Thyroid gland (tissue), 4 donors: Measurements from ENCODE around the gene LAMA3. TPM values are rescaled to one million over a fixed set of nuclear protein-coding genes. Genes with fewer than 3 reads are reported as not detected.

Experiments
- DNase-seq, 2 donors: peaks; one replicate each; pipeline ENCODE4 v3.0.0-alpha.2; 2019
- H3K27ac ChIP-seq, 3 donors: fragments of 200-600 bp; sonication (generic); 1 replicate in 2 of 3; 2 replicates in 1 of 3; pipeline ENCODE4 v1.5.1; 2016 to 2019; ENCODE audit warnings: mild to moderate bottlenecking in 1 of 3, moderate library complexity in 1 of 3
- H3K27me3 ChIP-seq: fragments of 200-600 bp; sonication (generic); one replicate; pipeline ENCODE4 v1.5.1; 2019
- H3K36me3 ChIP-seq, 2 donors: fragments of 200-600 bp; sonication (generic); one replicate each; pipeline ENCODE4 v1.5.1; 2016 to 2019
- H3K4me1 ChIP-seq, 2 donors: fragments of 200-600 bp; sonication (generic); one replicate each; pipeline ENCODE4 v1.5.1; 2017 to 2019
- H3K4me3 ChIP-seq, 3 donors: fragments of 200-600 bp; sonication (generic); replicated peaks in 1 of 3; 1 replicate in 2 of 3; 2 replicates in 1 of 3; pipeline ENCODE4 v1.5.1; 2016; ENCODE audit warnings: mild to moderate bottlenecking in 1 of 3
- H3K9me3 ChIP-seq: fragments of 200-600 bp; sonication (generic); one replicate; pipeline ENCODE4 v1.5.1; 2017
- POLR2A ChIP-seq, 2 donors: fragments of 450-650 bp; IDR thresholded peaks; one replicate each; pipeline ENCODE4 v1.6.1; 2017; ENCODE audit warnings: antibody characterized with exemption in 2 of 2, mild to moderate bottlenecking in 2 of 2, moderate library complexity in 1 of 2
- WGBS, 2 donors: methylation state at CpG; one replicate each; pipeline ENCODE4 v1.1.5; 2017; 5-methylcytosine and 5-hydroxymethylcytosine counted together
- intact Hi-C: fragments of 100-400 bp; cut with DNase I; formaldehyde crosslinking; loops from one replicate; pipeline ENCODE4 v1.15.1; 2023
- total RNA-seq, 4 donors: library from RNA; depleted of rRNA; stranded (reverse); fragments of >200 nt; gene quantifications; one replicate each; pipeline ENCODE4 v1.2.3, GENCODE V29; 2016
- TF ChIP-seq, protein P1 (sequence below), 6 experiments: fragments of 200-600 bp in 3 of 6; fragments of 450-650 bp in 3 of 6; sonication (generic) in 3 of 6; IDR thresholded peaks; one replicate each; pipeline ENCODE4 v1.5.1; 2016 to 2019; ENCODE audit warnings: antibody characterized with exemption in 6 of 6, mild to moderate bottlenecking in 2 of 6, inconsistent platforms in 1 of 6, moderate library complexity in 1 of 6

The LAMA3 gene
- total RNA-seq, 4 donors from 2014 or later, result 7.5 to 12.1 (median 8.9) TPM

DNA sequence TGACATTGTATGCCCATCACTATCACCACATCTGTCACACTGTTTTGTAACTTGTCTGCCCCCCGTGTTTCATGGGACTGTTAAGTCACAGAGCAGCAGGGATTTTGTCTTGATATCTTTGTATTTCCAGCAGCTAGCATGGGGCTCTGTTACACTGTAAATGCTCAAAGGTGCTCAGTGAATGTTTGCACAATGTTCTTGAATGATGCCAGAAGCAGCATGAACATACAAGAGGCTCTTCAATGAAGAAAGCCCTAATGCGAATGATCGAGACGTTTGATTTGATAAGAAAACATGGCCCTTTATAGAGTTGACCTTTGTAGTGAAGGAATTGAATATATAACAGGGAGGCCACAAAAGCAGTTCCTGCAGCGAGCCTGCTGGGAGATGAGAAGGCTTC lies 204.4 kb downstream of the LAMA3 start:
- Histone ChIP-seq H3K4me3 (no peak overlapping the region), H3K4me1 (no peaks in the 10 kb centered on the region), H3K9me3 (no peaks in the 10 kb centered on the region), H3K27me3 (no peaks in the 10 kb centered on the region), H3K27ac (no peak overlapping the region), H3K36me3 (no peaks in the 10 kb centered on the region)
- 37 to 47% methylated on average over 5 of the region's 5 CpGs for WGBS, 2 donors
- DNase-seq, result no peak
- TF ChIP-seq, protein P1, sequence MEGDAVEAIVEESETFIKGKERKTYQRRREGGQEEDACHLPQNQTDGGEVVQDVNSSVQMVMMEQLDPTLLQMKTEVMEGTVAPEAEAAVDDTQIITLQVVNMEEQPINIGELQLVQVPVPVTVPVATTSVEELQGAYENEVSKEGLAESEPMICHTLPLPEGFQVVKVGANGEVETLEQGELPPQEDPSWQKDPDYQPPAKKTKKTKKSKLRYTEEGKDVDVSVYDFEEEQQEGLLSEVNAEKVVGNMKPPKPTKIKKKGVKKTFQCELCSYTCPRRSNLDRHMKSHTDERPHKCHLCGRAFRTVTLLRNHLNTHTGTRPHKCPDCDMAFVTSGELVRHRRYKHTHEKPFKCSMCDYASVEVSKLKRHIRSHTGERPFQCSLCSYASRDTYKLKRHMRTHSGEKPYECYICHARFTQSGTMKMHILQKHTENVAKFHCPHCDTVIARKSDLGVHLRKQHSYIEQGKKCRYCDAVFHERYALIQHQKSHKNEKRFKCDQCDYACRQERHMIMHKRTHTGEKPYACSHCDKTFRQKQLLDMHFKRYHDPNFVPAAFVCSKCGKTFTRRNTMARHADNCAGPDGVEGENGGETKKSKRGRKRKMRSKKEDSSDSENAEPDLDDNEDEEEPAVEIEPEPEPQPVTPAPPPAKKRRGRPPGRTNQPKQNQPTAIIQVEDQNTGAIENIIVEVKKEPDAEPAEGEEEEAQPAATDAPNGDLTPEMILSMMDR (IDR thresholded peaks at IDR 0.05), result no peak
- TF ChIP-seq POLR2A (IDR thresholded peaks at IDR 0.05), result no peak
- intact Hi-C loops, result no loop called here

DNA sequence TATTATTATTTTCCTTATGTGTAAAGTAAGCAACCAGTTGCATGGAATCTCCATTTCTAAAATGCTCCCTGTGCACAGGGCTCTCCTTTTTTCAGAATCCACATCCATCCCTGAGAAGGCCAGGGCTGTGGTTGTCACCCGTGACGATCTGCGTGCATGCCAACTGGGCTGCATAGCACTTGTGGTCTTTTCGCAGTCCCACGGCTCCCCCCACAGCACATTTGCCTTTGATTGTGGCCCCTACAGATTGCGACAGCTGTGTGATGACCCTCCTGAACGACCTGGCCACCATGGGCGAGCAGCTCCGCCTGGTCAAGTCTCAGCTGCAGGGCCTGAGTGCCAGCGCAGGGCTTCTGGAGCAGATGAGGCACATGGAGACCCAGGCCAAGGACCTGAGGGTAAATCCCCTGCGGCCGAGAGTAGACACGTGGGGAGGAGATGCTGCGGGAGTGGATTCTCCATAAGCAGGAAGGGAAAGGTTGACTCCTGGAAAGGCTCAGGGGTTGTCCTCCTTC lies 205.5 kb downstream of the LAMA3 start:
- no peaks in the 10 kb centered on the region for H3K9me3 ChIP-seq
- no peaks in the 10 kb centered on the region for H3K36me3 ChIP-seq
- WGBS, 2 donors, result 94 to 98% methylated on average over 14 of the region's 14 CpGs
- TF ChIP-seq, protein P1 (IDR thresholded peaks at IDR 0.05), result no peak
- TF ChIP-seq POLR2A (IDR thresholded peaks at IDR 0.05), result no peak
- intact Hi-C loops, result no loop called here
- no peak overlapping the region for H3K27ac ChIP-seq
- H3K27me3 ChIP-seq, result no peaks in the 10 kb centered on the region
- H3K4me3 ChIP-seq, result no peak overlapping the region
- H3K4me1 ChIP-seq, result no peaks in the 10 kb centered on the region
- no peak for DNase-seq

DNA sequence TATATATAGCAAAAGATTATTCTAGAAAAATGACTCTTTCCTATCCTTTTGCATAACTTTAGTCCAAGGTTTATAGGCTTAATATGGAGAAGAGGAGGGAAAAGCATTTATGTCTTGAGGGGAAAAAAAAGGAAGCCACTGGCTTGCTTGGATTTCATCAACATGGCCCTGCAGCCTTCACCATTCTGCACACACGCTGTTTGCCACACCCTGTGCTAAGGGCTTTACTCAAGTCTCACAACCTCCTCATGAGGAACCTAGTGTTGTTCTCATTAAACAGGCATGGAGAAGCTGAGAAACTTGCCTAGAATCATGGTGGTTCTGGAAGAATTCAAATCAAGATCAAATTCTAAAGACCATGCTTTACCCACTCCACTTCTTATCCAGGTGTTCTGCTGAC lies 208.0 kb downstream of the LAMA3 start:
- WGBS, 2 donors, result 83 to 96% methylated on average over 1 of the region's 1 CpG
- Histone ChIP-seq H3K27me3 (no peaks in the 10 kb centered on the region), H3K27ac (no peak overlapping the region), H3K4me1 (no peaks in the 10 kb centered on the region), H3K4me3 (no peak overlapping the region), H3K36me3 (no peaks in the 10 kb centered on the region), H3K9me3 (no peaks in the 10 kb centered on the region)
- intact Hi-C loops, result no loop called here
- TF ChIP-seq, protein P1 (IDR thresholded peaks at IDR 0.05), result no peak
- no peak for TF ChIP-seq POLR2A (IDR thresholded peaks at IDR 0.05)
- no peak for DNase-seq

DNA sequence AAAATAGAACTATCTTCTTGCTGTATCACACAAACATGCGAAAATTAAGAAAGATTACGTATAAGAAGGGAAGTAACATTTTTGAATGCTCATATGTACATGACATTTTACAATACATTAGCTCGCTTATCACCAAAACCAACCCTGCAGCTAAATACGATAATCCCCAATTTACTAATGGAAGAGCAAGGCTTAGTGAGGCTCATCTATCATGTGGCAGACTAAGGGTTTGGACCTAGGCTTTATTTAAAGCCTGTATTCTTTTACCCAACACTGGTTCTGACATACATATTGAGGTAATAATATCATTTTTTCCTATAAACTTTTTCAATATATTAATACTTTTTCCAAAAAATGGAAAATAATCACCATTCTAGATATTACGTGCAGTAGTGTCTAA lies 208.5 kb downstream of the LAMA3 start:
- no peak for DNase-seq
- 76 to 77% methylated on average over 5 of the region's 5 CpGs for WGBS, 2 donors
- no peak overlapping the region for H3K27ac ChIP-seq
- no peaks in the 10 kb centered on the region for H3K27me3 ChIP-seq
- no peaks in the 10 kb centered on the region for H3K9me3 ChIP-seq
- H3K4me3 ChIP-seq, result no peak overlapping the region
- TF ChIP-seq, protein P1 (IDR thresholded peaks at IDR 0.05), result no peak
- H3K36me3 ChIP-seq, result no peaks in the 10 kb centered on the region
- H3K4me1 ChIP-seq, result no peaks in the 10 kb centered on the region
- intact Hi-C loops, result no loop called here

DNA sequence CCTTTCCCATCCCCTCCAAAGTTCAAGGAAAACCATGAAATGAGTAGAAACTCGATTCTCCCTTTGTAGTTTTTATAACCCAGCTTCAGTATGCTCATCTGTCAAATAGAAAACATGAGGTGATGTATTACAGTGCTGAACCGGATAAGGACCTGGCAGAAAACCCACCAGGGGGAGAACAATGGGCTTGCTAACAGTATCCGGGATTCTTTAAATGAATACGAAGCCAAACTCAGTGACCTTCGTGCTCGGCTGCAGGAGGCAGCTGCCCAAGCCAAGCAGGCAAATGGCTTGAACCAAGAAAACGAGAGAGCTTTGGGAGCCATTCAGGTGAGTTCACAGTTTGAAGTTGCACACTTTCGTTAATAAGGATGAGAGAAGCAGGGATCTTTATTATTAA lies 211.7 kb downstream of the LAMA3 start:
- Histone ChIP-seq H3K9me3 (no peaks in the 10 kb centered on the region), H3K4me1 (no peaks in the 10 kb centered on the region), H3K36me3 (no peaks in the 10 kb centered on the region), H3K4me3 (no peak overlapping the region), H3K27ac (no peak overlapping the region), H3K27me3 (no peaks in the 10 kb centered on the region)
- TF ChIP-seq, protein P1 (IDR thresholded peaks at IDR 0.05), result no peak
- intact Hi-C loops, result no loop called here
- no peak for DNase-seq
- 59 to 69% methylated on average over 8 of the region's 8 CpGs for WGBS, 2 donors
